ENCODE data around the gene PGAM1. TPM values are rescaled to one million over a fixed set of nuclear protein-coding genes. Genes with fewer than 3 reads are reported as not detected.

The PGAM1 gene
- total RNA-seq, result 396 and 566 TPM in 2 replicates

GRCh38 chr10:97425964-97426775 is at the start of gene PGAM1:
Gene PGAM1, plus strand, starts transcription at chr10:97426191. Its CDS starts 117 bp downstream, at chr10:97426308.

GRCh38 chr10:97400665-97401454 is 25.1 kb upstream of the PGAM1 start, which contains the start of gene RRP12:
Gene RRP12, minus strand, starts transcription at chr10:97401340. Its CDS starts 109 bp downstream, at chr10:97401231.

GRCh38 chr10:97445722-97446639 is 20.0 kb downstream of the PGAM1 start, which contains the start of the genes EXOSC1 and ZDHHC16:
Gene EXOSC1, minus strand, starts transcription at chr10:97446006. Its CDS starts 21 bp downstream, at chr10:97445985.
Gene ZDHHC16, plus strand, starts transcription at chr10:97446175. Its CDS starts 5,501 bp downstream, at chr10:97451676.

Other genes starting within 250 kb of the PGAM1 start
- under 0.01 TPM in 1 of 2 replicates, not detected in the other for gene SLIT1, start 240.2 kb upstream of the PGAM1 start, total RNA-seq
- 3.1 and 9.2 TPM in 2 replicates for gene ARHGAP19, start 133.6 kb upstream of the PGAM1 start, total RNA-seq
- 2.2 and 3.0 TPM in 2 replicates for gene FRAT1, start 106.9 kb upstream of the PGAM1 start, total RNA-seq
- 20.2 and 24.6 TPM in 2 replicates for gene FRAT2, start 91.5 kb upstream of the PGAM1 start, total RNA-seq
- 32.6 and 40.0 TPM in 2 replicates for gene RRP12, start 24.9 kb upstream of the PGAM1 start, total RNA-seq
- 25.1 and 33.0 TPM in 2 replicates for gene EXOSC1, start 19.8 kb downstream of the PGAM1 start, total RNA-seq
- 32.4 and 40.5 TPM in 2 replicates for gene ZDHHC16, start 20.0 kb downstream of the PGAM1 start, total RNA-seq
- gene MMS19, start 72.2 kb downstream of the PGAM1 start, total RNA-seq, result 66.9 and 68.7 TPM in 2 replicates
- gene UBTD1, start 72.7 kb downstream of the PGAM1 start, total RNA-seq, result 15.3 and 22.4 TPM in 2 replicates
- gene ANKRD2, start 146.6 kb downstream of the PGAM1 start, total RNA-seq, result 1.3 and 9.9 TPM in 2 replicates
- gene HOGA1, start 158.2 kb downstream of the PGAM1 start, total RNA-seq, result 0.21 and 25.5 TPM in 2 replicates
- gene C10orf62, start 163.5 kb downstream of the PGAM1 start, total RNA-seq, result not detected in 2 replicates
- gene MORN4, start 207.3 kb downstream of the PGAM1 start, total RNA-seq, result 2.2 and 6.0 TPM in 2 replicates
- gene PI4K2A, start 214.5 kb downstream of the PGAM1 start, total RNA-seq, result 37.8 and 41.1 TPM in 2 replicates